IPS DF 4.7 (cell line): Measurements from ENCODE around the gene EZR.

Source experiments
- DNase-seq: peaks from one replicate; pipeline ENCODE4 v3.0.0-alpha.2; 2013; ENCODE audit warnings: low spot score; ENCODE audit errors: extremely low read depth

EZR gene

DNA sequence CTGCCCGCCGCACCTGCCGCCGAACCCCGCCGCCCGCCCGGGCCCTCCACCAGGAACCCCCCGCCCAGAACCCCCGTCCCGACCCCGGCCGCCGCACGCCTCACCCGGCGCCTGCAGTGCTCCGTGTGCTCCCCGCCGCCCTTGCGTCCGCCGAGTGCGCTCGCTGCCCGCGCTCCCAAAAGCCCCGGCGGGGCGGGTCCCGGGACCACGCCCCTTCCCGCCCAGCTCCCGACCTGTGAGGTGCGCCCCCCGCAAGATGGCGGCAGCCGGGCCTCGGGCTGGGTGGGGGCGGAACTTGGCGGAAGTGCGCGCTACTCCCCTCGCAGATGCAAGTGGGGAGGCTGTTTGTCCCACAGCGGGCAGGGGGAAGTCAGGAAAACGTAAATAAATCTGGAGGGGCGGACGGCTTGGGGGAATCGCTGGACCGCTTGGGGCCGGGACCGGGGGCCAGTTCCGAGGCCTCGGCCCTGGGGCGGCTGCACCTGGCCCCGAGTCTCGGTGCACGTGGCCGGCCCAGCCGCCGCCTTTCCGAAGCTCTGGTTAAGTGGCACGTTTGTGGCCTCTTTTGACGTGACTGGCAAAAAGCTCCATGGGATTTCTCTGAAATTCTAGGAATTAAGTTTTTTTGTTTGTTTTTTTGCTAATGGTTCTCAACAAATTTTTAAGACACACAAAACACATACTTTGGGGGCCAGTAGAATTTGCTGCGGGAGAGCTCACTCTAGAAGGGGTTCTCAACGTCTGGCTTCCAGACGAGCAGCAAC is at the start of gene EZR:
EZR (minus strand) TSS at position 156 of the 764 bp plus-strand sequence. CDS start 1,275 bp downstream, outside the sequence.
- no peak for DNase-seq

DNA sequence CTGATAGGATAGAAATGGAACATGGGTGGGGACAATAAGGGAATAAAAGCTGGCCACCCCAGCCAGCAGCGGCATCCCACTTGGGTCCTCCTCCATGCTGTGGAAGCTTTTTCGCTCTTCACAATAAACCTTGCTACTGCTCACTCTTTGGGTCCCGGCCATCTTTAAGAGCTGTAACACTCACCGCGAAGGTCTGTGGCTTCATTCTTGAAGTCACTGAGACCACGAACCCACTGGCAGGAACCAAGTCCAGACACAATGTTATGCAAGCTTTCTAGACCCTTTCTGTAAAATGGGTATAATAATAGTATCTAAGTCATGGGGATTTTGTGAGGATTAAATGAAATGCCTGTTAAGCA is 48.9 kb upstream of the EZR start:
- DNase-seq = no peak

DNA sequence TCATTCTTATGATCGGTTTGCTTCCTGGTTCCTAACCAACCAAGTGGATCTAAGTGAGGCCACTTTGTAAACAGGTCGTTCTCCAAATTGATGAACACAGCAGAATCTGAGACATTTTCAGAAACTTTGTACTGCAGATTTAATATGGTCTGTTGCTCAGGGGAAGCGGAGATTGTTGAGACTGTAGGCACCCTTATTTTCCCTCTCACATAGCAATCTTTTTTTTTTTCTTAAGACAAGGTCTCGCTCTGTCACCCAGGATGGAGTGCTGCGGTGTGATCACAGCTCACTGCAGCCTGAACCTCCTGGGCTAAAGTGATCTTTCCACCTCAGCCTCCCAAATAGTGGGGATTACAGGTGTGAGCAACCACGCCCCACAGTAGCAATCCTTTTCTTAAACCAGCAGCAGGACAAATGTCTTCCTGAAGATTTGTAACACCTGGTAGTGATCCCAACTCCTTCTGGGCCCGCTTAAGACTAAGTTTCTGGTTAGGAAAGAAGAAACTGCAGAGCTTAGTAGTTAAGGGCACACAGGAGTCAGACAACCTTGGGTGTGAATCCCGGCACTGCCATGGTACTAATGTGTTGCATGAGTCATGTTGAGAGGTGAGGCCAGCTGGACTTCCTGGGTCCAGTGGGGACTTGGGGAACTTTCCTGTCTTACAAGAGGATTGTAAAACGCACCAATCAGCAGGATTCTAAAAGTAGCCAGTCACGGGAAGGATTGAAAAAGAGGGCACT is 48.4 kb upstream of the EZR start:
- no peak for DNase-seq

DNA sequence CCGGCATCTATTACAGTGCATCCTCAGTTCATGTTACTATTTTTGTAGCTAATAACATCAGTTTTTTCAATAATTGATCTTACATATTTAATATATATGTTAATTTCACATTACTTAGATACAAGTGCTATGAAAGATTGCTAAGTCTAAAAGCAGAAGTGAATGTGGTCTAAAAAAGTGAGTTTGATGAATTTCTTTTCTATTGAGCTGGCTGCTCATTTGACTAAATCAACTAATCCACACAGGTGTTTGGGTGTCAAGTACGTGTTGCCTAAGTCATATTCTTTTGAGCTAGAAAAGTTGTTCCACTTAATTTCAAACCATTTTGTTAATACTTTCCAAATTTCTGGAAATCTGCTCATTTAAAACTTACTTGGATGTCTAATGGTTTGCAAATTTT is 46.6 kb upstream of the EZR start:
- no peak for DNase-seq

DNA sequence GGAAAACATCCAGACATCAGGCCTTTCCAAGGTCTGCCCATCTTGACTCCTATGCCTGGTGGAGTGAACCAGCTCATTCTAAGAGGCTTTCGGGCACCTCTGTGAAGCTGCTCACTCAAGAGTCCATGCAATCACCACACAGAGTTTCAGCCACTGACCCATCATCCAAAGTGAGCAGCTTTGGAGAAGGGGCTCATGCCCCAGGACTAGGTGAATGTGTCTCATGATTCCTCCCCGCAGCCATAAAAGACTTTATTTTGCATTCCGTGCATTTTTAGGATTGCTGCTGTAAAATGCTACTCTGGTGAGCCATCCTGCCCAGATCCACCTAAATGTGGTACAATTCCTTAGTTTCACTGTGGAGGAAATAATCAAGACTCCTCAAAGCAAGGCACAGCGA is 44.5 kb upstream of the EZR start:
- no peak for DNase-seq

DNA sequence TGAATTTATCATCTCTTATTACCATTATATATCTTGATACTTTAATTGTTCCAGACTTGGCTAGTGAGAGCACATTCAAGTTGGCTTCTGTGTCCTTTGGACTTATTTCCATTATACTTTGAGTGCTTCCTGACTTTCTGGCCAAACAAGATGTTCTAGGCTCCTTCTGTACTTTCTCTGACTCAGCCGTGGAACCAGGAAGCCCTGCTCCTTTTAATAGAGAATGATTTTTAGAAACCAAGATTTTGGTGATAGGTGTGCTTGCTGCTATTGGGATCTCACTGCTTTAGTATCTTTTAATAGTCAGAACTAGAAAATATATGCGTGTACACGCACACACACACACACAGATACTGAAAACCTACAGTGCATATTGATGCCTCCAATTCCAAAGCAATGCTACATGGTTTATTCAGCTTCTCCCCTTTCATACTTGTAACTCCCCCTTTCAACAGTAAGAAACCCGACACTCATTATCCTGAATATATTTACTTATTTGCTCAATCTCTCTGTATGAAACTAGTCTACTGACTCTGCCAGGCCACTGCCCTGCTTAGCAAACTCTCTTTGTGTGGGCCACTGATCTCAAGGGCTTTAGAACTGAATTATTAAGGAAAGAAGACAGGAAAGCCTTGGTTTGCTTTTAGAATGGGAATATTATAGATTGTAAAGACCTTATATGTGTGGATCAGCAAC is 42.7 kb upstream of the EZR start:
- no peak for DNase-seq

DNA sequence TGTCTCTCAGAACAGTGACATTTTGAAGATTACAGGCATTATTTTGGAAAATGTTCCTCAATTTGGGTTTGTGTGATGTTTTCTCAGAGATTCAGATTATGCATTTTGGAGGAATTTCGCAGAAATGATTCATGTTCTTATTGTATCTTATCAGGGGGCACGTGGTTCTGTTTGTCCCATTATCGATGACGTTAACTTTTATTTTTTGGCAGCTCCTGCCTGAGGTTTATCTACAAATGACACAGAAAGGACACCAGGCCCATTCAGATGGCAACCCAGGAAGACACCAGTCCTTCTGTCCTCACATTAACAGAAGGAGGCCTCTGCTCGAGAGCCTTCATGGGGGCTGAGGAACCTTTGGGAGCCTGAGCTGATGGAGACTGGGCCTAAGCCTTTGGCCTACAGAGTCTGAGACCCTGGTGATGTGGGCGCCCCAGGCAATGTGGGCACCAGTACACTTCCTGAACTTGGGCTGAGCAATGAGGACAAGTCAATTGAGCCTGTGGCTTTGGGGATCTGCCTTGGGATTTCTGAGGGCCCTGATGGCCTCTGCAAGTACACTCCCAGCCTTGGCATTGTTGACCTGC is 41.2 kb upstream of the EZR start:
- no peak for DNase-seq

DNA sequence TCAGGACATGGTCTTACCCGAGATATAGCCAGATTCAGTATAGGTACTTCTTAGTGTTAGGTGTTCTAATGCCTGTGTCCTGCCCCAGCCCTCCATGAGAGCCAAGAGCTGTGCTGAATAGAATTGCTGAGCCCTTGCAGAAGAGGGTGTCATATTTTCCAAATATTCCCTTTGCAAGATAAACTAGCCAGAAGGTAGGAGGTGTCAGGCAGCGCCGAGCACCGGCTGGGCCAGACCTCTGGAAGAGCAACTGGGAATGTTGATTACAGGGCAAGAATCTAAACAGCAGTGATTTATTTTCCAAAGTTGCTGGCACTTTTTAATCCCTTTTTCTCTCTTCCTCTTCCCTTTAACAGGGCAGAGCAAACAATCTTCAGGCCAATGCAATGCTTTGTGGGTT is 37.1 kb upstream of the EZR start:
- no peak for DNase-seq

DNA sequence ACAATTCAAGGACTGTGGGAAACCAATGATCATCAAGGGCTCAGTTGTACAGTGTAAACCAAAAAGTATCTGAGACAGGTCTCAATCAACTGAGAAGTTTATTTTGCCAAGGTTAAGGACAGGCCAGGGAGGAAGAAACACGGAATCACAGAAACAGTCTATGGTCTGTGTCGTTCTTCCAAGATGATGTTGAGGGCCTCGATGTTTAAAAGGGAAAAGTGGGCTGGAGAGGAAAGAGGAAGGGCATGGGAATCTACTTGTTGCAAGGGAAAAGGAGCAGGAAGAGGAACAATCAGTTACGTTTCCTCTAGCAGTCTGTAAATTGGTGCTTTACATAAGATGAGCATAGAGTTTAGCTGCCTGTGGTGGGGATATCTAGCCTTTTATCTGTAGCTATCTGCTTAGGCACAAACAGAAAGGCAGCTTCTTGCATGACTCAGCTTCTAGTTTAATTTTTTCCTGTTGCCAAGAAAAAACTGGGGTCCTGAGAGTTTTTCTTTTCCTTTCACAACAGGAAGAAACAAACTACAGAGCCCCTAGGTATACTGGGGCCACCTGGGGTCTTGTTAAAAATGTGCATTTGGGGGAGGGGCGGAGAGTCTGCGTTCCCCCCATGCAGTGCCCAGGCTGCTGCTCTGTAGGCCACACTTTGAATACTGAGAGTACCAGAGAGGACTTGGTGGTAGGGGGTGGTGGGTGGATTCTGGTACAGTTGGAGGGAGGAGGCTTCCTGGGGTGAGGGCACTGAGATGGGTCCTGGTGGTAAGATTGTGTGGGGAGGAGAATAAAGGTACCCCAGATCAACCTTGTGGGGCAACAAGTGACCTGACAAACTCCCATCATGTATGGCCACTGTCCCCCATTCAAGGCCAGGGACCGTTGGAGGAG is 35.3 kb upstream of the EZR start:
- peak; percentile 68 for DNase-seq

DNA sequence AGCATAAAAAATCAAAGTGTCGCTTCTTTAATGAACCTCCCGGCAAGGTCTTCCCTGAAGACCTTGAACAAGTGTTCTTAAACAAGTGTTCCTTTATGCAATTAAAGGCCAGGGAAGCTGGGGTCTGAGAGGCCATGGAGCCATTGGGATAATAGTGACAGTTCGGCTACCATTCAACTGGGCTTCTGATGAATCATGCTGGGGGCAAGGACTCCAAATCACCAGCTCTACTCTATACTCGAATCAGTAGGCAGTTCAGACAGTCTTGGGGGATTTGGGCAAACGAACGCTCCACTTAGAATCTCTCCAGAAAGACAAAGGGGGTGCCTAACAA is 34.7 kb upstream of the EZR start:
- DNase-seq = no peak

DNA sequence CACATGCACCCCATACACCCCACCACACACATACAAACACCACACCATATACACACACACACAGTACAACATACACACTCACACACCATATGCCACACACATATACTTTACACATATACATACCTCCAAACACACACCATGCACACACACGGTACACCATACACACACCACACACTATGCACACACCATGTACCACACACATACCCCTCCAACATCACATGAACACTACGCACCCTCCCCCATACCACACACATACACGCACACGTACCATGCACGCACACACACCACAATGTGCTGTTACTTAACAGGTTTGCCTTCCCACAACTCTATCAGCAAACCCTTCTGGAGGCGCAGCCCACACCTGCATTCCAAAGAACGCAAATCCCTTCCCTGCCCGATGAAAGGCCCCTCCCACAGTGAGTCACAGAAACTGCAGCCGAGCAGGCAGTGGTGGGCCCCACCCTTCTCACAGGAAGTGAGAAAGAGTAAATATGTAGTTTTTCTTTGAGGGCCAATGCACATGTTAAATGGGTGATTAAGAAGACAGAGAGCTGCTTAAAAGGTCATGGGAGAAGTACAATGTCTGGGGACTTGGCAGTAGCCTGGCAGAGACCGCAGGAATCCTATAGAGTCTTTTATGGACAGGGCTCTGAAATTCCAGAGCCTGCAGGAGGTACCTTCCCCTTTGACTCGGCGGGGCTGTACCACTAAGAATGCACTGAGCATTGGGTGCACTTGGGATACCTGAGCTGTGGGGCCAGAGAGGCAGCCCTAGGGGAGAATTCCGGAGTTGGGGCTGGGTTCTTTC is 34.1 kb upstream of the EZR start:
- peak; percentile 98 for DNase-seq

DNA sequence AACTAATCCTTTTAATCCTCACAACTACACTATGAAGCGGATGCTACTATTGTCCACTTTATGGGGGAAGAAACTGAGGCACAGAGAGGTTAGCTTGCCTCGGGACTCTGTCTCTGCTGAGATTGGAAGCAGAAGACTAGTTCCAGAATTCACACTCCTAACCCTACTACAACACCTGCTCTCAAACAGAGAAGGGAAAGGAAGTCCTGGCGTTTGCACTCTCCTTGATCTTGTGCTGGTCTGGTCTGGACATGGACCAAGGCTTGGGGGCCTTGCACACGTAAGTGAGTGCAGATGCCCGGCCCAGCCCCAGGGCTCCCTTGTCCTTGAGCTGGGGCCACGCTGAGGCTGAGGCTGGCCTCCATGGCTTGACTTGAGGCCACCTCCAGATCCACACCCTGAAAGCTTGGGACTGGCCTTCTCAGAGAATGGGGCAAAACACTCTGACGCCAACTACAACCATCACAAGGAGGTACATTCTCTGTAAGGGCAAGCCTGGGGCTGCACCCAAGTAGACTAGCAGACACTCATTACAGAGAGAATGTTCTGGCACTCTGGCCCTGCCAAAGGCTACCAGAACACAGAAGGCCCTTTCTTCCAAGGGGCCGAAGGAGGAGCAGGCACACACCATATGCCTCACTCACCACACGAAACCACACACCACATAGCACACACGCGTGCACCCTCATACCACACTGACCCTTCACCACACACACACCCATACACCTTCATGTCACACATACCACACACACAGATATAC is 33.3 kb upstream of the EZR start:
- no peak for DNase-seq

DNA sequence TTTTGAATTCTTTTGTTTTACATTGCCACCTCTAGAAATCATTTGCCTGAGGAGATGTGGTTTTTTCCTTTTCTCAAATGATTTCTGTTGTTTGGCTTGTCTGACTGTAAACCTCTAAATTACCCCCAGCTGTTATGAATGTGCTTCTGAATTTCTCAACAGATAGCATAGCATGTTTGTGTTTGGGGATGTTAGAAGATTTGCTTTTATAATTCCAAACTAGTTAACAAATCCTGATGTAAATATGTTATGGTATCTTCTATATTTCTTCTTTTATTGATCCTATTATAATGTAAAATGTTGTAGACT is 31.6 kb upstream of the EZR start:
- no peak for DNase-seq

DNA sequence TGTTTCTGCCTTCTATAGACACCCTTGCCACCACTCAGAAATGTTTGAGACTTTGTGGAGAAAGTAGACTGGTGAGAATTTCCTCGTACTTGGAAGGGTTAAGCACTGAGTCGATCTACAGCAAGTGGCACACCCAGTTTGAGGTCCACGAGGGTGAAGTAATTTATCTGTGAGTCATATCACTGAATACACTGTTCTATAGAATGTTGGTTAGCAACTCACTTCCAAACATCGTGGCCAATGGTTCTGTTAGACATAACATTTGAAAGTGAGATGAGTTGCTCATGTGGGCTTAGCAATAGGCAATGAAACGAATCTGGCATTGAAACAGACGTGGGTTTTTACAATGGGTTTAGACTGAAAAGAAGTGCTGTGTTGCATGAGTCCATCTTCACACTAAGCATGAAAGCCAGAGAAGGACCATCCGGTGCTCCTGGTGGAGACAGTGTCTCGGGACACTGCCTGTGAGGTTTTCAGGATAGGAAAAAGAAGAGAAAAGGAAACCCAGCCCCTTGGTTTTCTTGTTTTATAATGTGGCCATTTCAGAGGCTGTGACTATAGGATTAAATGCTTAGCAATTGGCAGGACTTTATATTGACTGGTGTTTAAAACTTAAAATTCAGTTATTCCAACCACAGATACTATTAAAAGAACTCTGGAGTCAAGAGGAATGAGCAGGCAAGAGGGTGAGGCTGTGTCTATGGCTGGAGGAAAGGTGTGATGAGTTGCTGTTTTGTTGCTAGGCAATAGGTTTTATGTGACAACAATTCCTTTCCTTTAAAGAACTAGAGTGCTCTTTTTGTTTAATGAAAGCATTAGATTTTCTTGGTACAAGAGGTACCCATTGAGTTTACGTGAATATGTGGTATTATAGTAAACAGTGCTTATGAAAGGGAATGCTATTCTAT is 31.0 kb upstream of the EZR start:
- DNase-seq = no peak

DNA sequence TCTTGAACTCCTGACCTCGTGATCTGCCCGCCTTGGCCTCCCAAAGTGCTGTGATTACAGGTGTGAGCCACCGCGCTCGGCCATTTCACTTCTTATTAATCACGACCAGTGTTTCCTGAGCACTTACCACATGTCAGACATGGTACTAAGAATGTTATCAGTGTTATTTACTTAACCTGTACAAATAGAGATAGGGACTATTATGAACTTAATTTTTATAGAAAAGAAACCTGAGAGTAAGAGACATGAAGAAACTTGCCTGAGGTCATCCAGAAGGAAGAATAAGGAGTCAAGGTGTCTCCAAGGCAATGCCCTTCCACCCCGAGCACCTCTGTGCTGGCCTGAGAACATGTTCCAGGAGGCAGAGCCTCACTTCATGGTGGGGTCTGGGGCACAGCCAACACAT is 29.3 kb upstream of the EZR start:
- DNase-seq = no peak

DNA sequence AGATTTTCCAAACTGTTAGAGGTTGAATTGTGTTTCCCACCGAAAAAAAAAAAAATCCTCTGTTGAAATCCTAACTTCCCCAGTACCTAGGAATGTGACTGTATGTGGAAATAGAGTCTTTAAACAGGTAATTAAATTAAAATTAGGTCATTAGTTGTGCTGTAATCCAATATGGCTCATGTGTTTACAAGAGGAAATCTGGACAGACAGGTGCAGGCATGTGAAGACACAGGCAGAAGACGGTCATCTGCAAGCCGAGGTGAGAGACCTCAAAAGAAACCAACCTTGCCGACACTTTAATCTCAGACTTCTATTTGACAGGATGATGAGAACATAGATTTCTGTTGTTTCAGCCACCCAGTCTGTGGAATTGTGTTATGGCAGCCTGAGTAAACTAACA is 28.6 kb upstream of the EZR start:
- no peak for DNase-seq

DNA sequence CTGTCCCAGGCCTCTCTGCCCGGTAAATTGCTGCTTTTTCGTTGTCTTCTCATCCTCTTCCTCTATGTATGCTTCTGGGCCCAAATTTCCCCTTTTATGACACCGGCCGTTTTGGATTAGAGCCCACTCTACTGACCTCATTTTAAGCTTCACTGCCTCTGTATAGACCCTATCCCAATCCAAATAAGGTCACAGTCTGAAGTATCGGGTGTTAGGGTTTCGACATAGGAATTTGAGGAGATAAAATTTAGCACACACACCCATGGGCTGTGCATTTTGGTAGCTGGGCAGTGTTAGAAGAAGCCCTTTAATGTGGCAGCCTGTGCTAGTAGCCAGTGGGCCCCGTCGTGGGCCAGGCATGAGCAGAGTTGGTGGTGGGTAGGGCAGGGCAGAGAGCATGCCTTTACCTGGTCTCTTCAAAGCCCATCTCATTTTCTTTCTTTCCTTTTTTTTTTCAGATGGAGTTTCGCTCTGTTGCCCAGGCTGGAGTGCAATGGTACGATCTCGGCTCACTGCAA is 27.9 kb upstream of the EZR start:
- no peak for DNase-seq
